ENCODE results near the gene ENPP1. TPM values are rescaled to one million over a fixed set of nuclear protein-coding genes. Genes with fewer than 3 reads are reported as not detected.

The ENPP1 gene
- total RNA-seq, 1 donor from 2014 or later, result 3.4 TPM

GRCh38 chr6:131778169-131778568 lies 29.7 kb upstream of the ENPP1 start:
- intact Hi-C loops (cut with DNase I), result no loop called here
- Histone ChIP-seq H3K4me3 (no peak overlapping the region), H3K36me3 (no peaks in the 10 kb centered on the region), H3K27me3 (no peaks in the 10 kb centered on the region), H3K9me3 (no peaks in the 10 kb centered on the region), H3K27ac (no peak overlapping the region), H3K4me1 (no peaks in the 10 kb centered on the region)
- ATAC-seq (no peak), DNase-seq (no peak)
- no peak for TF ChIP-seq CTCF (IDR thresholded peaks at IDR 0.05)

- DNase-seq (no peak), ATAC-seq (no peak)
- H3K4me3 ChIP-seq, result no peak overlapping the region
- H3K4me1 ChIP-seq, result no peaks in the 10 kb centered on the region
- intact Hi-C loops (cut with DNase I), result no loop called here
- H3K36me3 ChIP-seq, result no peaks in the 10 kb centered on the region
- H3K9me3 ChIP-seq, result no peaks in the 10 kb centered on the region
- H3K27ac ChIP-seq, result no peak overlapping the region
- H3K27me3 ChIP-seq, result no peaks in the 10 kb centered on the region
- no peak for TF ChIP-seq CTCF (IDR thresholded peaks at IDR 0.05)
Observed at GRCh38 chr6:131779304-131779703, 28.5 kb upstream of the ENPP1 start.

- Histone ChIP-seq H3K36me3 (no peaks in the 10 kb centered on the region), H3K4me1 (no peaks in the 10 kb centered on the region), H3K27ac (no peak overlapping the region), H3K4me3 (no peak overlapping the region), H3K9me3 (no peaks in the 10 kb centered on the region), H3K27me3 (no peaks in the 10 kb centered on the region)
- ATAC-seq, result no peak
- no peak for DNase-seq
- intact Hi-C loops (cut with DNase I), result no loop called here
- no peak for TF ChIP-seq CTCF (IDR thresholded peaks at IDR 0.05)
Observed at GRCh38 chr6:131780600-131780999, 27.2 kb upstream of the ENPP1 start.

GRCh38 chr6:131781687-131782086 lies 26.1 kb upstream of the ENPP1 start:
- no peaks in the 10 kb centered on the region for H3K9me3 ChIP-seq
- no peak overlapping the region for H3K27ac ChIP-seq
- no peaks in the 10 kb centered on the region for H3K4me1 ChIP-seq
- H3K4me3 ChIP-seq, result no peak overlapping the region
- TF ChIP-seq CTCF (IDR thresholded peaks at IDR 0.05), result no peak
- ATAC-seq, result no peak
- DNase-seq, result no peak
- no peaks in the 10 kb centered on the region for H3K27me3 ChIP-seq
- H3K36me3 ChIP-seq, result no peaks in the 10 kb centered on the region
- intact Hi-C loops (cut with DNase I), result no loop called here

GRCh38 chr6:131782764-131783163 lies 25.1 kb upstream of the ENPP1 start:
- intact Hi-C loops (cut with DNase I), result no loop called here
- ATAC-seq (no peak), DNase-seq (no peak)
- no peaks in the 10 kb centered on the region for H3K27me3 ChIP-seq
- no peak for TF ChIP-seq CTCF (IDR thresholded peaks at IDR 0.05)
- H3K4me3 ChIP-seq, result no peak overlapping the region
- no peaks in the 10 kb centered on the region for H3K4me1 ChIP-seq
- no peak overlapping the region for H3K27ac ChIP-seq
- H3K9me3 ChIP-seq, result no peaks in the 10 kb centered on the region
- no peaks in the 10 kb centered on the region for H3K36me3 ChIP-seq

GRCh38 chr6:131784561-131784960 lies 23.3 kb upstream of the ENPP1 start:
- no peaks in the 10 kb centered on the region for H3K4me1 ChIP-seq
- DNase-seq (no peak), ATAC-seq (no peak)
- no peaks in the 10 kb centered on the region for H3K27me3 ChIP-seq
- H3K36me3 ChIP-seq, result no peaks in the 10 kb centered on the region
- no peaks in the 10 kb centered on the region for H3K9me3 ChIP-seq
- intact Hi-C loops (cut with DNase I), result no loop called here
- no peak overlapping the region for H3K4me3 ChIP-seq
- no peak for TF ChIP-seq CTCF (IDR thresholded peaks at IDR 0.05)
- H3K27ac ChIP-seq, result no peak overlapping the region

Data from upper lobe of right lung (tissue), 1 donor.